SH-SY5Y (cell line): ENCODE measurements around the gene ALPP.

Experiments used
- GATA2 ChIP-seq: IDR thresholded peaks from 2 replicates; pipeline ENCODE4 v1.6.1; 2011; ENCODE audit warnings: mild to moderate bottlenecking, low read depth, low read length
- GATA3 ChIP-seq: IDR thresholded peaks from 2 replicates; pipeline ENCODE4 v1.6.1; 2011; ENCODE audit warnings: low read depth, mild to moderate bottlenecking, low read length, moderate library complexity

DNA sequence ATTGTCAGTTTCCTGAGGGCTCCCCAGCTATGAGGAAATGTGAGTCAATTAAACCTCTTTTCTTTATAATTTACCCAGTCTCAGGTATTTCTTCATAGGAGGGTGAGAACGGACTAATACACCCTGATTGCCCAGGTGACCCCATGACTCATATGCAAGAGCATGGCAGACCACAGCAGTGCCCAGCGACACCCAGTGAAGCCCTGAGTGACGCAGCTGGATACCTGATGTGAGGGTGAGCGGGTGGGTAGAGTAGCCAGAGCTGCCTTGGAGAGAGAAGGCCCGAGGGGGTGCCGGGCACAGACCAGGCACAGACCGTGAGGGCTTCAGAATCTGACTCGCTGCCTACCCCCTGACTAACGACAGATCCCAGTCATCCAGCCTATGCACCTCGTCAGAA, 43.5 kb downstream of the ALPP start:
- TF ChIP-seq GATA3 = no peak
- TF ChIP-seq GATA2 = no peak
